Measurements from ENCODE around the gene TLK2. TPM values are rescaled to one million over a fixed set of nuclear protein-coding genes. Genes with fewer than 3 reads are reported as not detected.
A peak's percentile ranks its signal among the peaks of the same experiment; 100 is the strongest.
"Not testable (repeated sequence)": the region's sequence is repeated elsewhere in the genome, so short reads cannot be mapped to it uniquely, and the experiment has no call there.

TLK2 gene
- total RNA-seq, 6 experiments from 2014 or later: 11.6 to 13.8 (median 12.6) TPM

DNA sequence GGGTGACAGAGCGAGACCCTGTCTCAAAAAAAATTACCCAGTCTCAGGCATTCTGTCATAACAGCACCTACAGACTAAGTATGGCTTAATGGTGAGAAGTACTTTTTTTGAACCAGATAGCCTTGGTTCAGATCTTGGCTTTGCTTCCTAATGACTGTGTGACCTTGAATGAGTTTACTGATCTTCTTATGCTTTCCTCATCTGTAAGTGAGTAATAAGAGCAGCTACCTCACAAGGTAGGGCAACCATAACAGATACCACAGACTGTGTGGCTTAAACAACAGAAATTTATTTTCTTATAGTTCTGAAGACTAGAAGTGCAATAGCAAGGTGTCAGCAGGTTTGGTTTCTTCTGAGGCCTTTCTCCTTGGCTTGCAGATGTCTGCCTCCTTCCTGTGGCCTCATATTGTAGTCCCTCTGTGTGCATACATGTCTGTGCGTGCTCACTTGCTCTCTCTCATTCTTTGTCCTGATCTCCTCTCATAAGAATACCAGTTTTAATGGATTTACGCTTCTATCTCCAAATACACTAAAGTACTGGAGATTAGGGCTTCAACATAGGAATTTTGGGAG, 31.7 kb downstream of the TLK2 start:
- H3K9me3 ChIP-seq; H3K27me3 ChIP-seq; H3K27ac ChIP-seq; H3K4me1 ChIP-seq; intact Hi-C loops (cut with DNase I); DNase-seq; H3K4me3 ChIP-seq; H3K36me3 ChIP-seq; ATAC-seq: not testable (repeated sequence)
- WGBS (ENCODE audit: insufficient coverage, low coverage, low lambda C conversion rate, missing lambda C conversion rate): 100% methylated on average over 2 of the region's 3 CpGs

DNA sequence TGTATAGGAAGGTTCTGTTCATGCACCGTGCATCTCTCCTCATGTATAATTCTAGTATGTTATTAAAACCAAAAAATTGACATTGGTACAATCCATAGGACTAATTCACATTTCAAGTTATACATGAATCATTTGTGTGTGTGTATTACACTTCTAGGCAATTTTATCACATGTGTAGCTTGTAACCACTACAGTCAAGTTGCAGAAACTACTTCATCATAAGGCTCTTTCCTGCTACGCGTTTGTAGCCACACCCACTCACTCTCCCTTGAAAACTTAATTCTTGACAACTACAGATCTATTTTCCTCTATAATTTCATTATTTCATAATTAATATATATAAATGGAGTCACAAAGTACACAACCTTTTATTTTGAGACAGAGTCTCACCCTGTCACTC, 32.4 kb downstream of the TLK2 start:
- intact Hi-C loops (cut with DNase I); H3K36me3 ChIP-seq; H3K4me1 ChIP-seq; DNase-seq; H3K27ac ChIP-seq; ATAC-seq; H3K9me3 ChIP-seq; H3K27me3 ChIP-seq; H3K4me3 ChIP-seq: not testable (repeated sequence)
- 67% methylated on average over 3 of the region's 3 CpGs for WGBS (ENCODE audit: insufficient coverage, low coverage, low lambda C conversion rate, missing lambda C conversion rate)

DNA sequence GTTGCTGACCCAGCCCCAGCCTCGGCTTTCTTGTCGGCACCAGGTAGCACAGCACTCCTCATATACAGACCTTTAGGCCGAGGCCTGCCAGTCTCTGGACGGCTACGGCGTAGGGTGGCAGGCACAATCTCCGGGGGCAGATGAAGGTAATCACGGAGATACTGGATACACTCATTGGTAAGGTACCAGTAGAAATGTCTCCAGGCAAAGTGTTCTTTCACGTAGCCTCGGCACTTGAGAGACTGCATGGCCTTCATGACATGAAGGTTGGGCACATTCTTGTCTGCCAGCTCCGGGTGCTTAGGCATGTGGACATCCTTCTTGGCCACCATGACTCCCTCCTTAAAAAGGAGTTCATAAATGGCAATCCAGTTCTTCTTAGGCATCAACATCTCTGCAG, 37.8 kb downstream of the TLK2 start:
- H3K9me3 ChIP-seq; H3K27me3 ChIP-seq; H3K27ac ChIP-seq; H3K4me3 ChIP-seq; DNase-seq; H3K36me3 ChIP-seq; H3K4me1 ChIP-seq; intact Hi-C loops (cut with DNase I); ATAC-seq: not testable (repeated sequence)
- 94% methylated on average over 7 of the region's 11 CpGs for WGBS (ENCODE audit: insufficient coverage, low coverage, low lambda C conversion rate, missing lambda C conversion rate)

GRCh38 chr17:62521295-62521694, 42.7 kb downstream of the TLK2 start:
- H3K4me1 ChIP-seq; intact Hi-C loops (cut with DNase I); H3K27me3 ChIP-seq; H3K27ac ChIP-seq; H3K9me3 ChIP-seq; DNase-seq; H3K4me3 ChIP-seq; ATAC-seq: not testable (repeated sequence)
- peaks cover 0 to 20% (median 3%) of the 10 kb centered on the region in 4 donors for H3K36me3 ChIP-seq
- 93% methylated on average over 4 of the region's 5 CpGs for WGBS (ENCODE audit: insufficient coverage, low coverage, low lambda C conversion rate, missing lambda C conversion rate)

DNA sequence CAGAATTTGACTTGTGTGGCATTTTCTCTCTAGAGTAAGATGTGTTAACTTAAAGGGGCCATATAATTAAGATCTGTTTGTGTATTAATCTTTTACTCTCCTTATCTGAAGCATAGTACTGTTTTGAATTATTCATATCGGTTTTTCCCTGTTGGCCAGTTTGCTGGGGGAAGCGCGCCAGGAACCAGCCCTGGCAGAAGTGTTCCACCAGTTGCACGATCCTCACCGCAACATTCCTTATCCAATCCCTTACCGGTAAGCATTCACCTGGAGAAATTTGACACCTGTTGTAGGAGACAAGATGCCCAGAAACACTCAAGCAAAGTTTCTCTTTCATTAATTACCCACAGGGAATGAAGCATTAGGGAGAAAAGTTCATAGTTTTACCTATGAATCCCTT, 45.5 kb downstream of the TLK2 start:
- H3K4me1 ChIP-seq; ATAC-seq; H3K27me3 ChIP-seq; H3K27ac ChIP-seq; H3K4me3 ChIP-seq; DNase-seq; H3K9me3 ChIP-seq; intact Hi-C loops (cut with DNase I): not testable (repeated sequence)
- peaks cover 0 to 24% (median 3%) of the 10 kb centered on the region in 4 donors for H3K36me3 ChIP-seq
- WGBS (ENCODE audit: insufficient coverage, low coverage, low lambda C conversion rate, missing lambda C conversion rate): 92% methylated on average over 6 of the region's 6 CpGs

GRCh38 chr17:62525317-62525716, 46.7 kb downstream of the TLK2 start:
- peaks cover 0 to 24% (median 3%) of the 10 kb centered on the region in 4 donors for H3K36me3 ChIP-seq
- H3K4me3 ChIP-seq; H3K27ac ChIP-seq; H3K9me3 ChIP-seq; intact Hi-C loops (cut with DNase I); ATAC-seq; H3K4me1 ChIP-seq; DNase-seq; H3K27me3 ChIP-seq: not testable (repeated sequence)
- WGBS (ENCODE audit: insufficient coverage, low coverage, low lambda C conversion rate, missing lambda C conversion rate): 88% methylated on average over 5 of the region's 6 CpGs

- H3K27ac ChIP-seq; ATAC-seq; H3K4me1 ChIP-seq; H3K4me3 ChIP-seq; H3K9me3 ChIP-seq; DNase-seq; H3K27me3 ChIP-seq; intact Hi-C loops (cut with DNase I); H3K36me3 ChIP-seq: not testable (repeated sequence)
- WGBS (ENCODE audit: insufficient coverage, low coverage, low lambda C conversion rate, missing lambda C conversion rate): 75% methylated on average over 1 of the region's 1 CpG
Observed at GRCh38 chr17:62530936-62531335, 52.3 kb downstream of the TLK2 start.

DNA sequence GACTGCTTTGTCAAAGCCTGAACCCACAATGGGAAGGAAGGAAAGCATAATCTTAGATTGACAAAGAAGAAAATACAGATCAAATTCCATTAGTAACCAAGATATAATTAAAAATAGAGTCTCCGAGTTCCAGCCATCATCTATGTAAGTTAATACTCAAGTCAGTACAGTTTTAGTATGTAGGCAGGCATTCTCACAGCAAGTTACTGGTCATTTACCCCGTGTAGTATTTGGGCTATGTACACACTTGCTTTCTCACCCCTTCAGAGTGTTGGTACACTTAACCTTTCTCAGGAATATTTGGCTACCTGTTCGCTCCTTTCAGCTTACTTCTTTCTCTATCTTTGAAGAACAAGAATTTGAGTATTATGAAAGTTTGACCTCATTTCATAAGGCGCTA, 57.9 kb downstream of the TLK2 start:
- H3K27me3 ChIP-seq; intact Hi-C loops (cut with DNase I); ATAC-seq: not testable (repeated sequence)

GRCh38 chr17:62541073-62541472, 62.4 kb downstream of the TLK2 start:
- H3K9me3 ChIP-seq; H3K27ac ChIP-seq; H3K27me3 ChIP-seq; intact Hi-C loops (cut with DNase I); H3K4me3 ChIP-seq; H3K4me1 ChIP-seq; DNase-seq; H3K36me3 ChIP-seq: not testable (repeated sequence)
- 72% methylated on average over 4 of the region's 4 CpGs for WGBS (ENCODE audit: insufficient coverage, low coverage, low lambda C conversion rate, missing lambda C conversion rate)
- ATAC-seq: peak in 1 of 4 donors; percentile 38

More for the DNA sequence above, 57.9 kb downstream of the TLK2 start:
- DNase-seq, H3K9me3 ChIP-seq, H3K27ac ChIP-seq, H3K4me3 ChIP-seq, H3K4me1 ChIP-seq, H3K36me3 ChIP-seq: not testable (repeated sequence)
- 91% methylated on average over 2 of the region's 4 CpGs for WGBS (ENCODE audit: insufficient coverage, low coverage, low lambda C conversion rate, missing lambda C conversion rate)

- H3K27ac ChIP-seq; DNase-seq; H3K4me1 ChIP-seq; H3K4me3 ChIP-seq; H3K36me3 ChIP-seq; intact Hi-C loops (cut with DNase I); H3K27me3 ChIP-seq; ATAC-seq; H3K9me3 ChIP-seq: not testable (repeated sequence)
- WGBS (ENCODE audit: insufficient coverage, low coverage, low lambda C conversion rate, missing lambda C conversion rate): 94% methylated on average over 3 of the region's 3 CpGs
Observed at GRCh38 chr17:62543278-62543775, 64.7 kb downstream of the TLK2 start.

DNA sequence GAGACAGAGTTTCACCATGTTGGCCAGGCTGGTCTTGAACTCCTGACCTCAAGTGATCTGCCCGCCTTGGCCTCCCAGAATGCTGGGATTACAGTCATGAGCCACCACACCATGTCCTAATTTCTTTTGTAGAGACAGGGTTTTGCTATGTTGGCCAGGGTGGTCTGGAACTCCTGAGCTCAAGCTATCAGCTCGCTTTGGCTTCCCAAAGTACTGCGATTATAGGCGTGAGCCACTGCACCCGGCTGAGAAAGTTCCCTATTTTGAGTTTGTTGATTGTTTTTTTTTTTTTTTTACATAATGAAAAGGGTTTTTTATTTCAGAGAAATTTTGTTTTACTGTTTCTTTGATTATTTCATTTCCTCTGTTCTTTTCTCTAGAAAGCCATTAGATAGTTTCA, 67.4 kb downstream of the TLK2 start:
- H3K27me3 ChIP-seq; intact Hi-C loops (cut with DNase I); H3K4me3 ChIP-seq; H3K9me3 ChIP-seq; ATAC-seq; H3K4me1 ChIP-seq; H3K27ac ChIP-seq; H3K36me3 ChIP-seq; DNase-seq: not testable (repeated sequence)
- whole genome bisulfite sequencing (ENCODE audit: insufficient coverage, low coverage, low lambda C conversion rate, missing lambda C conversion rate): 100% methylated on average over 1 of the region's 5 CpGs
